T-helper 1 cell treated with Interleukin-12 subunit alpha and Interleukin-12 subunit beta and Interleukin-4 antibody, amounts not matched to agents 30 ng/mL and 1 ng/mL, for 36 hours (primary cell): ENCODE results near the gene HDAC4. TPM values are rescaled to one million over a fixed set of nuclear protein-coding genes. Genes with fewer than 3 reads are reported as not detected.

Experiments used
- intact Hi-C: fragments of 100-400 bp; cut with micrococcal nuclease; formaldehyde crosslinking; loops from one replicate; pipeline ENCODE4 v1.15.1; 2024
- total RNA-seq: library from RNA; stranded (reverse); gene quantifications from 2 replicates; pipeline ENCODE4 v1.2.3, GENCODE V29; 2022

The HDAC4 gene
- total RNA-seq, 1 donor from 2014 or later: 82.1 TPM

- intact Hi-C loops: no loop called here
Measured at GRCh38 chr2:239009589-239009961, 391.2 kb downstream of the HDAC4 start.

GRCh38 chr2:239008677-239009588 lies 391.9 kb downstream of the HDAC4 start:
- intact Hi-C loops: no loop called here

DNA sequence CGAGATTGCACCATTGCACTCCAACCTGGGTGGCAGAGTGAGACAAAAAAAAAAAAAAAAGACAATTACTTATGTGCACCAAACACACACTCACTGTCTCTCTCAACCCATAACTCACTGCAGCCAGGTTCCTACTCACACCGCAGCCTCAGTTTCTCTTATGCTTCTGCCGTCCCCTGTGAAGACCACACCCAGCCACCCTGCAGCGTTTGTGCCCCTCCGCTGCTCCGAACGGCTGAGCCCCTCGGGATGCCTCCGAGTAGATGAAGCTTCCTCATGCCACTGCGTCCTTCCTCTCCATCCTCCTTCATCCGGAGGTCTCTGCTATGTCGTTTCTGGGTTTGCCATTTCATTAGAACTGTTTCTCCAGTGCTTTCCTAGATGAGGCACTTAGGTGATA lies 392.8 kb downstream of the HDAC4 start:
- intact Hi-C loops: no loop called here

- intact Hi-C loops: no loop called here
Measured at GRCh38 chr2:239006622-239007285, 394.1 kb downstream of the HDAC4 start.

DNA sequence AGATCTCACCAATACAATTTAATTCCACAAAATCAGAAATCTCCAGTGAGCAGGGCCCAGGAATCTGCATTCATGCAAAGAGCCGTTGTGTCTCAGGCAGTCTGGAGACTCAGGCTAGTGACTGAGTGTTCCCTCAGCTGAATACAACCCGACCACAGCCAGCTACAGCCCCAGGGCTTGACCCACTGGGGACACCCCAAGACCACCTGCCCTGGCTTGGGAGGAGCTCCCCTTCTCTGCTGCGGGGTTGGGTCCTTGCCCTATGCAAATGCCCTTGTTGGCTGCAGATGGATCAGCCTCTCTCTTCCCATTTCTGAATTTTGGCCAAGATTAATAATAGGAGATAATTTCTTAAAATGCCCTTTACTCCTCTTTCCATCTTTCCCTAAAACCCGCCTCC lies 395.2 kb downstream of the HDAC4 start:
- intact Hi-C loops: no loop called here

DNA sequence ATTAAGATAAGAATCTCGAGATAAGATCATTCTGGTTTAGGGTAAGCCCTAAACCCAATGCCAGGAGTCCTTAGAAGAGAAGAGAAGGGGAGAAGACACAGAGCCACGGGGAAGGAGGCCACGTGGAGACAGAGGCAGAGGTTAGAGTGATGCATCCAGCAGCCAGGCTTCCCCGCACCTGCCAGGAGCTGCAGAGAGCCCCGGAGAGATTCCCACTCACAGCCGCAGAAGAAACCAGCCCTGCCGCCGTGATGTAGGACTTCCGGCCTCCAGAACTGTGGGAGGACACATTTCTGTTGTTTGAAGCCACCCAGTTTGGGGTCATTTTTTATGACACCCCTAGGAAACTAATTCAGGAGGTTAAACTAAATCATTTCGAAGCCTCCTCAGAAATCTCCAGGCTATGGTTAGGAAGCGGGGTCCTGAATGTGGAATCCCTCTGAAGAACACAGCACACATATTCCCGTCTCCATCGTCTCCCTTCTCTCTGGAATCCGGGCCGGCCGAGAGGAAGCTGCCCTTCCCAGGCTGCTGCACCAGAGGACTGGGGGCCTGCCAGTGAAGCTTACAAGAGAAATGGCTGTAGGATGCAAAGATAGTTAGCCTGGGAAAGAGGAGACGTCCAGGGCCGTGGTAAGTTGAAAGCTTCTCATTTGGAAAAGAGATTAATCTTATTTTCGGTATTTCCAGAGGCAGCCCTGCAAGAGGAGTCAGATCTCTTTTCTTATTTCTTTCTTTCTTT lies 396.4 kb downstream of the HDAC4 start:
- intact Hi-C loops: no loop called here

DNA sequence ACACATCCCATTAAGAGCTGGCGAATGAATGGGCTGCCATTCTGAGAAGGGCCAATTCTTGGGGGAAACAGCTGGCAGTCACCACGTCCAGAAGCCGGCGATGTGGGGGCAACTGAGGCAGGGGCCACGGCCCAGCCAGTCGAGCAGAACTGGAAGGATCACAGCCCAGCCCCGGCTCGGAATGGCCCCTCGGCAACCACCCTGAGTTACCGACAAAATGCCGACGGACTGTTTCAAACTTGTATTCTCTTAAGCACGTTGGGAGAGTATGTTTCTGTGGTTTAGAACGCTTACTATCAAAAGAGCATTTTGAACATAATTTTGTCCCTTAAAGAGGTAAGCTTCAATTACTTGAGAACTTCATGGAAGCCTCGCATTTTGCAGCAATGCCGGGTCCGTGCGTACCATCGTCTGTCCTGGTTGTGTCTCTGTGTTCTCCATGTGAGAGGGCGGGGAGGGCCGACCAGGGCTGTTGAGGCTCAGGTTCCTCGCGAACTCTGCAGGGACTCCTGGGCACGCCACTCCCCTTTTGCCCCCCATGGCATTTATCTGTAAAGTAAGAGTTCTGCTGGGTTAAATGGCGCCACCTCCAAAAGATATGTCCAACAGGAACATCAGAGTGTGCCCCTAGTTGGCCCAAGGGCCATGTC lies 397.1 kb downstream of the HDAC4 start:
- intact Hi-C loops: no loop called here

DNA sequence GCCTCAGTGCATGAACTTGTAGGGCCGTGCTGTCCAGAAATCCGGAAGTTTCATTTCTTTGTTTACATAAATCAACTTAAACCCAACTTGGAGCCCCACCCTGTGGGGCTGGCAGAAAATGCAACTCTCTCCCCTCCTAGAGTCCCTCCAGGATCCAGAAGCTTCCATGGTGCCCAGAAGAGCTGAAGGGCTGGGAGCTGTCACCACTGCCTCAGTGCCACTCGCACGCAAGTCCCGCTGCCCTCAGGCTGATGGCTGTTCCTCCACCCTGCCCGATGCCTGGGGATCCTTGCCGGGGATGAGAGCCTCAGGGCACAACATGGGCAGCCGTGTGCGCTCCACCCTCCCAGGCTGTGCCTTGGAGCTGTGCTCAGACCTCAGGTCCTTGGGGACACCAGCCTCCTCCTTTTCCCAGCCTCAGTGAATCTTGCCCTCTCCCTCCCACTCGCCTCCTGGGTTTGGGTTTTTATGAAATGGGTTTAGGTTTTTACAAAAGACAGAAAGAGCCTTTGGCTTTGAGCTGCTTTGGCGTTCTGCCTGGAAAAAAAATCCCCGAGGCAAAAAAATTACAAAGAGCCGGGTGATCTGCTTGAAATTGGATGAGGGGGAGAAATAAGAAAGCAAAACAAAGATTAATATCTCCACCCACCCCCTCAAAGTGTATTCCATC lies 397.7 kb downstream of the HDAC4 start:
- intact Hi-C loops: no loop called here

DNA sequence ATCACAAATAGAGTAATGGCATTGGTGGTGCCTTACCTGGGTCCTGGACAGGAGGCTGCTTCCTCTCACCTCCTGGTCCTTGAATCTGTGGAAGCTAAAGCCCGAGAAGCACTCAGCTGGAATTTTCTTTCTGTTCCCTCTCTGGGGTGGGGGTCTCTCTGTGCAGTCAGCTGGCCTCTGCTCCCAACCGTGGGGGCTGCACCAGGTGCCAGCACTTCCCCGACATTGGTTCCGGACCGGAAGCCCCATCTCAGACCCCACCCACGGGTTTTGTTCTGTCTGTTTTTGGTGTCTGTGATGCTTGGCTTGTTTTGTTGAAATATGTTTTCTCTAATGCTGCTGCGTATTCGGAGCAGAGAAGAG lies 398.2 kb downstream of the HDAC4 start:
- intact Hi-C loops: no loop called here

- intact Hi-C loops: no loop called here
Measured at GRCh38 chr2:239001794-239002193, 399.0 kb downstream of the HDAC4 start.

- intact Hi-C loops: no loop called here
Measured at GRCh38 chr2:239000500-239001073, 400.2 kb downstream of the HDAC4 start.

GRCh38 chr2:239000089-239000488 lies 400.7 kb downstream of the HDAC4 start:
- intact Hi-C loops: no loop called here

GRCh38 chr2:238999291-238999741 lies 401.5 kb downstream of the HDAC4 start:
- intact Hi-C loops: no loop called here

- intact Hi-C loops: no loop called here
Measured at GRCh38 chr2:238998801-238999200, 402.0 kb downstream of the HDAC4 start.
